ENCODE data around the gene PDE4B.
A peak's percentile ranks its signal among the peaks of the same experiment; 100 is the strongest.

The PDE4B gene

DNA sequence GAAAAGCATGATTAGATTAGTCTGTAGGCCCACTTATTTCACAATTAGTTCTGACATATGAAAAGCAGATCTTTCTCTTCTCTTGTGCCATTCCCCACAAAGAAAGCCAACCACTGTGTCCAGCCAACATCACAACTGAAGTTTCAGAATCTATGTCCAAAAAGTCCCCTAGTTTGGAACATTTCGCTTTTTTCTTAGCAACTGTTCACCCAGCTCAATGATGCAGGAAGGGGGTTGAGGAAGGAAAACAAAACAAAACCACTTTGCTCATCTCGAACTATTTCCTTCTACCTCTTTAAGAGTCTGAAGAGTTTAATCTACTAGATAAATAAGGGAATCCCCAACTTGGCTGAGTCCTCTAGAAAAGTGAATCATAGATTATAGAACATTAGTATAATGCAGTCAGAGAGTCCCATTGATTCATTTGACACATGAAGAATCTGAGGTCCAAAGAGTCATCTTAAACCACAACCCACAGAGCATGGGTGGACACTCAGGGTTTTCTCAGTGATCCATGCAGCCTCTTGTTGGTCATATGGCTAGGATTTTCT is 581.9 kb downstream of the PDE4B start:
- DNase-seq: peak; percentile 34

DNA sequence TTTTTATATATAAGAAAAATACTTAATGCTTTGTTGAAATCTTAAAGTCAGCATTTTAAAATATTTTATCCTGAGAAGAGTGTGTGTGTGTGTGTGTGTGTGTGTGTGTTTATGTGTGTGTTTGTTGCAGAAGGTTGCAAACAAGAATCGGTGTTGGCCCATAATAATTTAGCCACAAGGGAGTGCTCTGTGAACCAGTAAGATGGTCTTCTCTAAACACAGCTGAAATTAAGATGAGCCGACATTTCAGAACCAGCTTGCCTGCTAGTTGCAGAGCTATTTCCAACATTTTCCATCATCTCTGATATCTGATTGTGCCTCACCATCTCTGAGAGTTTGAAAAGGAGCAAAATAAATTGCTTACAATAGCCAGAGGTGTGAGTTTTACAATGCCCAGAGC is 582.4 kb downstream of the PDE4B start:
- no peak for DNase-seq

- peak; percentile 28 for DNase-seq
Measured at GRCh38 chr1:66380452-66381212, 587.9 kb downstream of the PDE4B start.

DNA sequence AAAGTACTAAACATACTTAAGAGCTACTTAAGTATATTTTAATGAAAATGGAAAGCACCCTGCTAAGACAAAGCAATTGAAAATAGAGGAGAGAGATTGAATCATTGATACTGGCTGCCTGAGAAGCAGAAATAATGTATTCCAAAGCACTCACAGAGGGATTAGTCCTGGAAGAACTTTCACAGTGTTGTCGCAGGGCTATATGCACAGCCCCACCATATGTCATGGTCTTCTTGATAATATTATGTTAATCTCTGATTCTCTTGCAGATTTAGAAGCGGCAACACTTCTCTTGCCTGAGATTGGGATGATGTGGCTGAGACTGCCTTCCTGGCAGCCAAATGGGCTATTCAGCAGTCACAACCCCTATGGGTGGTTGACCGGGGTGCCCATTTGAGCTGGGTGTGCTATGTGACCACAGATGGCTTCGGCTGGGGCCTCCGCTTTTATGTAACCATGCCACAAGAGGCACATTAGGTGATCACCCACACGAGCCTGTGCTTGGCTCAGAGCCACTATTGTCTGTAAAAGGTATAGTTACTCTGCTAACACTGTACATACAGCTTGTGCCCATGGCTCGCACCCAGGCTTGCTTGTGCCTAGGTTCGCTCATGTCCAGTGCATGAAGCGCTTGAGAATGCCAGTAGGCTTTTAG is 589.1 kb downstream of the PDE4B start:
- DNase-seq: no peak

DNA sequence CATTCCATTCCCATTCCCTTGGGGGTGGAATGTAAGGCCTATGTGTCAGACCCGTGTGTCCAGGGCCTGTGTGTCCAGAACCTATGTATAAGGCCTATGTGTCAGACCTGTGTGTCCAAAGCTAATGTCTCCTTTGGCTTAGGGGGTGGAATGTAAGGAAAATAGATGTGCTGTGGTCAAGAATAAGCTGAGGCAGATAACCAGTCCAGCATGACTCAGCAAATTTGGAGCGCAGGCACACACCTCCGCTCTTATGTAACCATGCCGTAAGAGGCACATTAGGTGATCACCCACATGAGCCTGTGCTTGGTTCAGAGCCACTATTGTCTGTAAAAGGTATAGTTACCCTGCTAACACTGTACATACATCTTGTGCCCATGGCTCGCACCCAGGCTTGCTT is 590.5 kb downstream of the PDE4B start:
- no peak for DNase-seq

GRCh38 chr1:66383611-66384010 is 590.9 kb downstream of the PDE4B start:
- no peak for DNase-seq

GRCh38 chr1:66384258-66384921 is 591.7 kb downstream of the PDE4B start:
- no peak for DNase-seq

DNA sequence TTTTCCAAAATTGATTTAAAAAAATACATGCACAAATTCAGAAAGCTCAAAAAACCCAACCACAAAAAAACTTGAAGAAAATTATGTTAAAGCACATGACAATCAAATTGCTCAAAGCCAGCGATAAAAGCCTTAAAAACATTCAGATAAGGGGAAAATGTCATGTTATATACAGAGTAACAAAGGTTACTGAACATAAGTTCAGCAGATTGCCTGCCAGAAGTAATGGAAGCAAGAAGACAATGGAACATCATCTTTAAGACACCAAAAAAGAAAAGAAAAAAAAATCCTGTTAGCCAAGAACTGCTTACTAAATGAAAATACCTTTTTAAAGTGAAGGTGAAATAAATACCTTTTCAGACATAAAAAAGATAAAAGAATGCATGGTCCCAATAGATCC is 594.0 kb downstream of the PDE4B start:
- DNase-seq: no peak

GRCh38 chr1:66388913-66389312 is 596.2 kb downstream of the PDE4B start:
- no peak for DNase-seq

DNA sequence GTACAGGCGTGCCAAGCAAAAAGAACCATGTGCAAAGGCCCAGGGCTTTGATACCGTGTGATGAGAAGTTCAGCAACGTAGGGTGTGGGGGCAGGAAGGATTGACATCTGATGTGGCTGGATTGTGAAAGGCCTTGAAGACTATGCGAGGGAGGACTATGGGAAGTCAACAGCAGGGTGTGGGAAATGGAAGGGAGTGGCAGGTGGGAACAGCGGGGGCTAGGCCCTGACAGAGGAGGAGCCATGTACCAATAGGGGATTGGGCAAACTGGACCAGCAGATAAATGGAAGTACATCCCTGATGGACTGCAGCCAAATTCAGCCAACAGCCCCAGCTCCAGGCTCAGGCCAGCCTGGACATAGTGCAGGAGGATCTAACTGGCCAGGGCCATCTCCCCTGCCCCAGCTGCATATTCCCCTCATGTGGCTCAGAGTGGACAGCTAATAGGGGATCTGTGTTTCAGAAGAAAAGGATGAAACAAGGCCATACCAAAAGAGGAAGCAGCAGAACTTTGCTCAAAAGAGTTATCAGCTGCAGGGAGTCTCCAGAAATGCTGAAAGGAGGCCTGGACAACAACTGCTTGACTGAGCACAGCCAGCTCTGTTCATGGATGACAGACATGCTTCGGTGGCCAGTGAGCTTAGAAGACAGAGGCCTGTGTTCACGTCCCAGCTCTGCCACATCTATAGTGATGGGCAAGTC is 601.0 kb downstream of the PDE4B start:
- no peak for DNase-seq

- DNase-seq: no peak
Measured at GRCh38 chr1:66394603-66395002, 601.9 kb downstream of the PDE4B start.

GRCh38 chr1:66395202-66396061 is 602.7 kb downstream of the PDE4B start:
- no peak for DNase-seq

GRCh38 chr1:66396212-66396890 is 603.7 kb downstream of the PDE4B start:
- DNase-seq: no peak

- no peak for DNase-seq
Measured at GRCh38 chr1:66397192-66397591, 604.5 kb downstream of the PDE4B start.

- DNase-seq: no peak
Measured at GRCh38 chr1:66399888-66400529, 607.3 kb downstream of the PDE4B start.

- no peak for DNase-seq
Measured at GRCh38 chr1:66400660-66401059, 608.0 kb downstream of the PDE4B start.

GRCh38 chr1:66401244-66401643 is 608.5 kb downstream of the PDE4B start:
- no peak for DNase-seq

- DNase-seq: no peak
Measured at GRCh38 chr1:66402194-66402593, 609.5 kb downstream of the PDE4B start.

DNA sequence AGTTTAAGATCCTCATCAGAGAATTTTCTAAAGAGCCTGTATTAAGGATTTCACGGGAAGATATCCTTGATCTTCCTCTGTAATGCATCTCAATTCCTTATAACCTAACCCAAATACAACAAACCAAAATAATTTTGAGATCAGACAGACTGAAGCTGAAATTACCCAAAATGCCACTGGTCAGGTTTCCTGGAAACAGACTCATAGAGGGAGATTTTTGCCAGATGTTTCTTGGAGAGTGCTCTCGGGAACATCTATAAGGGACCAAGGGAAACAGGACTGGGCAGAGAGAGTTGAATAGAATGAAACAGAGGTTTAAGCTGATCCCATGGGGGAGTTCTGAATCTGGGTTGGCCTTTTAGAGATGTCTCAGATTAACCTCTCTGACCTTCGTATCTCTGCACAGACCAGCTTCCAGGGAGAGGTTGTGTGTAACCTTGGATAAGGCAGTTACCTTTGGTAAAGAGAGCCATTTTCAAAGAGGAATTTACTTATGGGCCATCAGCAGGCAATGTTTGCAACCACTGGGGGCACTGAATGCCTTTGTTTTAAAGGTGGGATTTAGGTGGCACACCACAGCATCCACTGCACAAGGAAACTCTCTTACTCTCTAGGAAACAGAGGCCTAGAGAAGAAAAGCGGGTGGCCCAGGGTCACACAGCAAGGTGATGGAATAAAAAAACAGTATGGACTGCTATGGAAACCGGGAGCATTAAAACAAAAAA is 610.5 kb downstream of the PDE4B start:
- no peak for DNase-seq

- no peak for DNase-seq
Measured at GRCh38 chr1:66405061-66405460, 612.4 kb downstream of the PDE4B start.
